Neuron (in vitro differentiated cells): ENCODE results near the gene ST7.
"Not testable (repeated sequence)": the region's sequence is repeated elsewhere in the genome, so short reads cannot be mapped to it uniquely, and the experiment has no call there.

Experiments used
- H2AFZ ChIP-seq: one replicate; pipeline ENCODE4 v1.6.1; 2013; ENCODE audit warnings: low read depth, mild to moderate bottlenecking, inconsistent platforms, low read length, moderate library complexity
- H3K27me3 ChIP-seq: one replicate; pipeline ENCODE4 v1.6.1; 2013; ENCODE audit warnings: low read length; ENCODE audit not compliant: insufficient read depth
- H3K36me3 ChIP-seq: one replicate; pipeline ENCODE4 v1.6.1; 2013; ENCODE audit warnings: low read length; ENCODE audit not compliant: insufficient read depth
- H3K4me1 ChIP-seq: one replicate; pipeline ENCODE4 v1.6.1; 2013; ENCODE audit warnings: low read length; ENCODE audit not compliant: insufficient read depth
- H3K4me3 ChIP-seq: 2 replicates; pipeline ENCODE4 v1.5.1; 2013; ENCODE audit warnings: mild to moderate bottlenecking, low read length, moderate library complexity
- H3K9me3 ChIP-seq: one replicate; pipeline ENCODE4 v1.6.1; 2013; ENCODE audit warnings: low read length

ST7 gene

GRCh38 chr7:117118579-117119180 is 165.4 kb downstream of the ST7 start:
- H3K36me3 ChIP-seq: peaks cover 4% of the 10 kb centered on the region
- H3K4me1 ChIP-seq: peaks cover 9% of the 10 kb centered on the region
- H3K9me3 ChIP-seq: no peaks in the 10 kb centered on the region
- H3K27me3 ChIP-seq: no peaks in the 10 kb centered on the region
- no peak overlapping the region for H3K4me3 ChIP-seq
- H2AFZ ChIP-seq: no peak overlapping the region

GRCh38 chr7:117119192-117119924 is 166.1 kb downstream of the ST7 start:
- Histone ChIP-seq H3K4me3 (no peak overlapping the region), H3K27me3 (no peaks in the 10 kb centered on the region), H3K36me3 (peaks cover 4% of the 10 kb centered on the region), H2AFZ (no peak overlapping the region), H3K9me3 (no peaks in the 10 kb centered on the region), H3K4me1 (peaks cover 11% of the 10 kb centered on the region)

- not testable (repeated sequence) for H3K9me3 ChIP-seq, H3K27me3 ChIP-seq, H3K36me3 ChIP-seq, H3K4me3 ChIP-seq, H2AFZ ChIP-seq
- H3K4me1 ChIP-seq: peaks cover 21% of the 10 kb centered on the region
Observed at GRCh38 chr7:117120321-117120720, 167.0 kb downstream of the ST7 start.

GRCh38 chr7:117122036-117122435 is 168.7 kb downstream of the ST7 start:
- H3K9me3 ChIP-seq, H2AFZ ChIP-seq, H3K27me3 ChIP-seq, H3K4me3 ChIP-seq, H3K36me3 ChIP-seq: not testable (repeated sequence)
- H3K4me1 ChIP-seq: peaks cover 35% of the 10 kb centered on the region

- peaks cover 35% of the 10 kb centered on the region for H3K4me1 ChIP-seq
- no peak overlapping the region for H3K4me3 ChIP-seq
- peaks cover 4% of the 10 kb centered on the region for H3K36me3 ChIP-seq
- H2AFZ ChIP-seq: no peak overlapping the region
- H3K27me3 ChIP-seq: no peaks in the 10 kb centered on the region
- no peaks in the 10 kb centered on the region for H3K9me3 ChIP-seq
Observed at GRCh38 chr7:117122536-117122935, 169.2 kb downstream of the ST7 start.

GRCh38 chr7:117123311-117123926 is 170.1 kb downstream of the ST7 start:
- Histone ChIP-seq H3K36me3 (peaks cover 4% of the 10 kb centered on the region), H3K27me3 (no peaks in the 10 kb centered on the region), H3K4me1 (peaks cover 35% of the 10 kb centered on the region), H3K9me3 (no peaks in the 10 kb centered on the region), H3K4me3 (no peak overlapping the region), H2AFZ (no peak overlapping the region)

- no peak overlapping the region for H2AFZ ChIP-seq
- no peaks in the 10 kb centered on the region for H3K27me3 ChIP-seq
- H3K9me3 ChIP-seq: no peaks in the 10 kb centered on the region
- H3K4me3 ChIP-seq: no peak overlapping the region
- H3K36me3 ChIP-seq: peaks cover 4% of the 10 kb centered on the region
- peaks cover 38% of the 10 kb centered on the region for H3K4me1 ChIP-seq
Observed at GRCh38 chr7:117124591-117125220, 171.4 kb downstream of the ST7 start.

GRCh38 chr7:117126676-117127075 is 173.4 kb downstream of the ST7 start:
- H3K27me3 ChIP-seq: no peaks in the 10 kb centered on the region
- H3K36me3 ChIP-seq: peaks cover 6% of the 10 kb centered on the region
- H3K4me3 ChIP-seq: no peak overlapping the region
- peaks cover 38% of the 10 kb centered on the region for H3K4me1 ChIP-seq
- no peaks in the 10 kb centered on the region for H3K9me3 ChIP-seq
- H2AFZ ChIP-seq: no peak overlapping the region

- Histone ChIP-seq H3K4me3 (no peak overlapping the region), H2AFZ (no peak overlapping the region), H3K4me1 (peaks cover 38% of the 10 kb centered on the region), H3K36me3 (peaks cover 15% of the 10 kb centered on the region), H3K27me3 (no peaks in the 10 kb centered on the region), H3K9me3 (no peaks in the 10 kb centered on the region)
Observed at GRCh38 chr7:117127585-117128168, 174.4 kb downstream of the ST7 start.

- Histone ChIP-seq H3K4me3 (no peak overlapping the region), H2AFZ (no peak overlapping the region), H3K4me1 (peaks cover 25% of the 10 kb centered on the region), H3K9me3 (no peaks in the 10 kb centered on the region), H3K36me3 (peaks cover 28% of the 10 kb centered on the region), H3K27me3 (no peaks in the 10 kb centered on the region)
Observed at GRCh38 chr7:117129521-117129955, 176.2 kb downstream of the ST7 start.

- no peak overlapping the region for H3K4me3 ChIP-seq
- no peak overlapping the region for H2AFZ ChIP-seq
- H3K4me1 ChIP-seq: peaks cover 18% of the 10 kb centered on the region
- H3K27me3 ChIP-seq: no peaks in the 10 kb centered on the region
- H3K9me3 ChIP-seq: no peaks in the 10 kb centered on the region
- H3K36me3 ChIP-seq: peaks cover 30% of the 10 kb centered on the region
Observed at GRCh38 chr7:117130262-117130661, 177.0 kb downstream of the ST7 start.

- Histone ChIP-seq H3K36me3 (peaks cover 44% of the 10 kb centered on the region), H3K4me1 (peaks cover 4% of the 10 kb centered on the region), H3K9me3 (no peaks in the 10 kb centered on the region), H2AFZ (no peak overlapping the region), H3K4me3 (no peak overlapping the region), H3K27me3 (no peaks in the 10 kb centered on the region)
Observed at GRCh38 chr7:117132321-117133120, 179.2 kb downstream of the ST7 start.
